Neural cell (in vitro differentiated cells): ENCODE results near the gene HS3ST3B1.

Experiments
- EP300 ChIP-seq: fragments of 450-650 bp; conservative IDR thresholded peaks from 2 replicates; pipeline ENCODE4 v1.6.1; 2014; ENCODE audit warnings: antibody characterized with exemption, mild to moderate bottlenecking, moderate library complexity; ENCODE audit not compliant: poor library complexity, severe bottlenecking
- EZH2 ChIP-seq: fragments of 200-600, 300-800 bp; shearing (Covaris generic), sonication (generic); IDR thresholded peaks from 2 replicates; pipeline ENCODE4 v1.6.1; 2014; ENCODE audit warnings: antibody characterized with exemption, low read length, borderline replicate concordance, mild to moderate bottlenecking; ENCODE audit not compliant: insufficient read depth, poor library complexity, severe bottlenecking
- POLR2AphosphoS5 ChIP-seq: IDR thresholded peaks from 2 replicates; pipeline ENCODE4 v1.6.1; 2012
- SMC3 ChIP-seq: fragments of 450-650 bp; conservative IDR thresholded peaks from 2 replicates; pipeline ENCODE4 v1.6.1; 2014; ENCODE audit warnings: antibody characterized with exemption, mild to moderate bottlenecking, moderate library complexity; ENCODE audit not compliant: poor library complexity
- TAF1 ChIP-seq: IDR thresholded peaks from 2 replicates; pipeline ENCODE4 v1.6.1; 2012; ENCODE audit warnings: low read depth
- TF ChIP-seq, protein P1 (sequence below): fragments of 450-650 bp; IDR thresholded peaks from 2 replicates; pipeline ENCODE4 v1.5.1; 2014; ENCODE audit warnings: antibody characterized with exemption, mild to moderate bottlenecking, moderate library complexity; ENCODE audit not compliant: poor library complexity, severe bottlenecking
- TF ChIP-seq, protein P2 (sequence below): IDR thresholded peaks from 2 replicates; pipeline ENCODE4 v1.6.1; 2012; ENCODE audit warnings: borderline replicate concordance

DNA sequence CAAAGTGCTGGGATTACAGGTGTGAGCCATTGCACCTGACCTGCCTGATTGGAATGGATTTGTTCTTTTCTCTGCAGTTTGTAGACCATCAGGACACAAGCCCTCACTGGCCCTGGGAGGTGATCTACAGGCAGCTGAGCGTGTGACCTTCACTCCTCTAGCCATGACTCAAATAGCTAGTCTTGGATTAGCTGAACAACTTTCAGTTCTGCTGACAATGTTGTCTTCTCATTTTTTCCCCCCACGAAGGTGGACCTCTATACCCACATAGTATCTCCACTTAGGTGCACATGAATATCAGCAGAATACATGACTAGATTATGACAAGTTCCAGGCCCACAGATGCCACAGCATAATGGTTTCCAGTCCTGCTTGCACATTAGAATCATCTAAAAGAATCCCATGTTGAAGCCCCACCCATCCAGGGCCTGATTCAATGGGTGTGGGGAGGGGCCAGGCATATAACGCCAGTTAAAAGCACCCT is 36.8 kb downstream of the HS3ST3B1 start:
- TF ChIP-seq, protein P1, sequence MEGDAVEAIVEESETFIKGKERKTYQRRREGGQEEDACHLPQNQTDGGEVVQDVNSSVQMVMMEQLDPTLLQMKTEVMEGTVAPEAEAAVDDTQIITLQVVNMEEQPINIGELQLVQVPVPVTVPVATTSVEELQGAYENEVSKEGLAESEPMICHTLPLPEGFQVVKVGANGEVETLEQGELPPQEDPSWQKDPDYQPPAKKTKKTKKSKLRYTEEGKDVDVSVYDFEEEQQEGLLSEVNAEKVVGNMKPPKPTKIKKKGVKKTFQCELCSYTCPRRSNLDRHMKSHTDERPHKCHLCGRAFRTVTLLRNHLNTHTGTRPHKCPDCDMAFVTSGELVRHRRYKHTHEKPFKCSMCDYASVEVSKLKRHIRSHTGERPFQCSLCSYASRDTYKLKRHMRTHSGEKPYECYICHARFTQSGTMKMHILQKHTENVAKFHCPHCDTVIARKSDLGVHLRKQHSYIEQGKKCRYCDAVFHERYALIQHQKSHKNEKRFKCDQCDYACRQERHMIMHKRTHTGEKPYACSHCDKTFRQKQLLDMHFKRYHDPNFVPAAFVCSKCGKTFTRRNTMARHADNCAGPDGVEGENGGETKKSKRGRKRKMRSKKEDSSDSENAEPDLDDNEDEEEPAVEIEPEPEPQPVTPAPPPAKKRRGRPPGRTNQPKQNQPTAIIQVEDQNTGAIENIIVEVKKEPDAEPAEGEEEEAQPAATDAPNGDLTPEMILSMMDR = no peak
- TF ChIP-seq EZH2 (no peak), EP300 (no peak), POLR2AphosphoS5 (no peak), TAF1 (no peak), SMC3 (no peak)
- TF ChIP-seq, protein P2, sequence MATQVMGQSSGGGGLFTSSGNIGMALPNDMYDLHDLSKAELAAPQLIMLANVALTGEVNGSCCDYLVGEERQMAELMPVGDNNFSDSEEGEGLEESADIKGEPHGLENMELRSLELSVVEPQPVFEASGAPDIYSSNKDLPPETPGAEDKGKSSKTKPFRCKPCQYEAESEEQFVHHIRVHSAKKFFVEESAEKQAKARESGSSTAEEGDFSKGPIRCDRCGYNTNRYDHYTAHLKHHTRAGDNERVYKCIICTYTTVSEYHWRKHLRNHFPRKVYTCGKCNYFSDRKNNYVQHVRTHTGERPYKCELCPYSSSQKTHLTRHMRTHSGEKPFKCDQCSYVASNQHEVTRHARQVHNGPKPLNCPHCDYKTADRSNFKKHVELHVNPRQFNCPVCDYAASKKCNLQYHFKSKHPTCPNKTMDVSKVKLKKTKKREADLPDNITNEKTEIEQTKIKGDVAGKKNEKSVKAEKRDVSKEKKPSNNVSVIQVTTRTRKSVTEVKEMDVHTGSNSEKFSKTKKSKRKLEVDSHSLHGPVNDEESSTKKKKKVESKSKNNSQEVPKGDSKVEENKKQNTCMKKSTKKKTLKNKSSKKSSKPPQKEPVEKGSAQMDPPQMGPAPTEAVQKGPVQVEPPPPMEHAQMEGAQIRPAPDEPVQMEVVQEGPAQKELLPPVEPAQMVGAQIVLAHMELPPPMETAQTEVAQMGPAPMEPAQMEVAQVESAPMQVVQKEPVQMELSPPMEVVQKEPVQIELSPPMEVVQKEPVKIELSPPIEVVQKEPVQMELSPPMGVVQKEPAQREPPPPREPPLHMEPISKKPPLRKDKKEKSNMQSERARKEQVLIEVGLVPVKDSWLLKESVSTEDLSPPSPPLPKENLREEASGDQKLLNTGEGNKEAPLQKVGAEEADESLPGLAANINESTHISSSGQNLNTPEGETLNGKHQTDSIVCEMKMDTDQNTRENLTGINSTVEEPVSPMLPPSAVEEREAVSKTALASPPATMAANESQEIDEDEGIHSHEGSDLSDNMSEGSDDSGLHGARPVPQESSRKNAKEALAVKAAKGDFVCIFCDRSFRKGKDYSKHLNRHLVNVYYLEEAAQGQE = no peak
